Thyroid gland (tissue), 4 donors: ENCODE results near the gene STYK1. TPM values are rescaled to one million over a fixed set of nuclear protein-coding genes. Genes with fewer than 3 reads are reported as not detected.
A peak's percentile ranks its signal among the peaks of the same experiment; 100 is the strongest.
"Not testable (repeated sequence)": the region's sequence is repeated elsewhere in the genome, so short reads cannot be mapped to it uniquely, and the experiment has no call there.

ENCODE experiments used
- DNase-seq, 2 donors: peaks; one replicate each; pipeline ENCODE4 v3.0.0-alpha.2; 2019
- H3K27ac ChIP-seq, 3 donors: fragments of 200-600 bp; sonication (generic); 1 replicate in 2 of 3; 2 replicates in 1 of 3; pipeline ENCODE4 v1.5.1; 2016 to 2019; ENCODE audit warnings: mild to moderate bottlenecking in 1 of 3, moderate library complexity in 1 of 3
- H3K27me3 ChIP-seq: fragments of 200-600 bp; sonication (generic); one replicate; pipeline ENCODE4 v1.5.1; 2019
- H3K36me3 ChIP-seq, 2 donors: fragments of 200-600 bp; sonication (generic); one replicate each; pipeline ENCODE4 v1.5.1; 2016 to 2019
- H3K4me1 ChIP-seq, 2 donors: fragments of 200-600 bp; sonication (generic); one replicate each; pipeline ENCODE4 v1.5.1; 2017 to 2019
- H3K4me3 ChIP-seq, 3 donors: fragments of 200-600 bp; sonication (generic); replicated peaks in 1 of 3; 1 replicate in 2 of 3; 2 replicates in 1 of 3; pipeline ENCODE4 v1.5.1; 2016; ENCODE audit warnings: mild to moderate bottlenecking in 1 of 3
- H3K9me3 ChIP-seq: fragments of 200-600 bp; sonication (generic); one replicate; pipeline ENCODE4 v1.5.1; 2017
- POLR2A ChIP-seq, 2 donors: fragments of 450-650 bp; IDR thresholded peaks; one replicate each; pipeline ENCODE4 v1.6.1; 2017; ENCODE audit warnings: antibody characterized with exemption in 2 of 2, mild to moderate bottlenecking in 2 of 2, moderate library complexity in 1 of 2
- WGBS, 2 donors: methylation state at CpG; one replicate each; pipeline ENCODE4 v1.1.5; 2017; 5-methylcytosine and 5-hydroxymethylcytosine counted together
- intact Hi-C: fragments of 100-400 bp; cut with DNase I; formaldehyde crosslinking; loops from one replicate; pipeline ENCODE4 v1.15.1; 2023
- total RNA-seq, 4 donors: library from RNA; depleted of rRNA; stranded (reverse); fragments of >200 nt; gene quantifications; one replicate each; pipeline ENCODE4 v1.2.3, GENCODE V29; 2016
- TF ChIP-seq, protein P1 (sequence below), 6 experiments: fragments of 200-600 bp in 3 of 6; fragments of 450-650 bp in 3 of 6; sonication (generic) in 3 of 6; IDR thresholded peaks; one replicate each; pipeline ENCODE4 v1.5.1; 2016 to 2019; ENCODE audit warnings: antibody characterized with exemption in 6 of 6, mild to moderate bottlenecking in 2 of 6, inconsistent platforms in 1 of 6, moderate library complexity in 1 of 6

Gene STYK1
- total RNA-seq, 4 donors from 2014 or later, result 0.40 TPM; not detected in 3

DNA sequence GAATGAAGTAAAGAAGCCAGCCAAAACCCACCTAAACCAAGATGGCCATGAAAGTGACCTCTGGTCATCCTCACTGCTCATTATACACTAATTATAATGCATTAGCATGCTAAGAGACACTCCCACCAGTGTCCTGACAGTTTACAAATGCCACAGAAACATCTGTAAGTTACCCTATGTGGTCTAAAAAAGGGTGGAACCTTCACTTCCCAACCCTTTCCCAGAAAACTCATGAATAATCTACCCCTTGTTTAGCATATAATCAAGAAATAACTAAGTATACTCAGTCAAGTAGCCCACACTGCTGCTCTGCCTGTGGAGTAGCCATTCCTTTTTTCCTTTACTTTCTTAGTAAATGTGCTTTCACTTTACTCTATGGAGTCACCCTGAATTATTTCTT lies 19.8 kb downstream of the STYK1 start:
- no peaks in the 10 kb centered on the region for H3K36me3 ChIP-seq
- TF ChIP-seq, protein P1, sequence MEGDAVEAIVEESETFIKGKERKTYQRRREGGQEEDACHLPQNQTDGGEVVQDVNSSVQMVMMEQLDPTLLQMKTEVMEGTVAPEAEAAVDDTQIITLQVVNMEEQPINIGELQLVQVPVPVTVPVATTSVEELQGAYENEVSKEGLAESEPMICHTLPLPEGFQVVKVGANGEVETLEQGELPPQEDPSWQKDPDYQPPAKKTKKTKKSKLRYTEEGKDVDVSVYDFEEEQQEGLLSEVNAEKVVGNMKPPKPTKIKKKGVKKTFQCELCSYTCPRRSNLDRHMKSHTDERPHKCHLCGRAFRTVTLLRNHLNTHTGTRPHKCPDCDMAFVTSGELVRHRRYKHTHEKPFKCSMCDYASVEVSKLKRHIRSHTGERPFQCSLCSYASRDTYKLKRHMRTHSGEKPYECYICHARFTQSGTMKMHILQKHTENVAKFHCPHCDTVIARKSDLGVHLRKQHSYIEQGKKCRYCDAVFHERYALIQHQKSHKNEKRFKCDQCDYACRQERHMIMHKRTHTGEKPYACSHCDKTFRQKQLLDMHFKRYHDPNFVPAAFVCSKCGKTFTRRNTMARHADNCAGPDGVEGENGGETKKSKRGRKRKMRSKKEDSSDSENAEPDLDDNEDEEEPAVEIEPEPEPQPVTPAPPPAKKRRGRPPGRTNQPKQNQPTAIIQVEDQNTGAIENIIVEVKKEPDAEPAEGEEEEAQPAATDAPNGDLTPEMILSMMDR (IDR thresholded peaks at IDR 0.05), result no peak
- no peak for TF ChIP-seq POLR2A (IDR thresholded peaks at IDR 0.05)
- no peaks in the 10 kb centered on the region for H3K27me3 ChIP-seq
- intact Hi-C loops, result no loop called here
- H3K4me3 ChIP-seq, result no peak overlapping the region
- H3K9me3 ChIP-seq, result no peaks in the 10 kb centered on the region
- DNase-seq, result no peak
- no peak overlapping the region for H3K27ac ChIP-seq
- no peaks in the 10 kb centered on the region for H3K4me1 ChIP-seq

DNA sequence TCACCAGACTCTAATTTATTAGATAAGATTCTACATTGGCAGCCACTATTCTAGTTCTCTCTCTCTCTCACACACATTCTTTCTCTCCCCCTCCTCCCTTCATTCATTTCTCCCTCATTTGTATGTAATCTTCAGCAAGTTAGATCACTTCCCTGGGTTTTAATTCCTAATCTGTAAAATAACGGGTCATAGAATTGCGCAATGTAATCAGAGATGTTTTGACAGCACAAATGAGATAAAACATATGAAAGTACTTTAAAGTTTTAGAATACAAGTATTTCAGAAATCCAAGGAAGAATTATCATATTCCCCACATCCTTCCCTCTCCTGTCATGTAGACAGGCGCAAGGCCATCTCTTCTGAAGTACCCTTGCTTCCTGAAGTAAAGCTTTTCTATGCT lies 21.7 kb downstream of the STYK1 start:
- no peaks in the 10 kb centered on the region for H3K9me3 ChIP-seq
- 88 to 90% methylated on average over 3 of the region's 3 CpGs for WGBS, 2 donors
- no peak overlapping the region for H3K4me3 ChIP-seq
- no peaks in the 10 kb centered on the region for H3K4me1 ChIP-seq
- no peaks in the 10 kb centered on the region for H3K27me3 ChIP-seq
- DNase-seq, result no peak
- H3K36me3 ChIP-seq, result no peaks in the 10 kb centered on the region
- H3K27ac ChIP-seq, result no peak overlapping the region
- TF ChIP-seq POLR2A (IDR thresholded peaks at IDR 0.05), result no peak
- TF ChIP-seq, protein P1 (IDR thresholded peaks at IDR 0.05), result no peak
- intact Hi-C loops, result no loop called here

DNA sequence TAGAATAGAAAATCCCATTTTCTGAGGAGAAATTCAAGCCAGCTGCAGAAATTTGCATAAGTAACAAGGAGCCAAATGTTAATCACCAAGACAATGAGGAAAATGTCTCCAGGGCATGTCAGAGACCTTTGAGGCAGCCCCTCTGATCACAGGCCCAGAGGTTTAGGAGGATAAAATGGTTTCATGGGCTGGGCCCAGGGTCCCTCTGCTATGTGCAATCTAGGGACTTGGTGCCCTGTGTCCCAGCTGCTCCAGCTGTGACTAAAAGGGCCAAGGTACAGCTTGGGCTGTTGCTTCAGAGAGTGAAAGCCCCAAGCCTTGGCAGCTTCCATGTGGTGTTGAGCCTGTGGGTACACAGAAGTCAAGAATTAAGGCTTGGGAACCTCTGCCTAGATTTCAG lies 27.3 kb downstream of the STYK1 start:
- intact Hi-C loops, H3K4me3 ChIP-seq, H3K27ac ChIP-seq, H3K4me1 ChIP-seq, H3K36me3 ChIP-seq, H3K9me3 ChIP-seq, DNase-seq, H3K27me3 ChIP-seq: not testable (repeated sequence)

DNA sequence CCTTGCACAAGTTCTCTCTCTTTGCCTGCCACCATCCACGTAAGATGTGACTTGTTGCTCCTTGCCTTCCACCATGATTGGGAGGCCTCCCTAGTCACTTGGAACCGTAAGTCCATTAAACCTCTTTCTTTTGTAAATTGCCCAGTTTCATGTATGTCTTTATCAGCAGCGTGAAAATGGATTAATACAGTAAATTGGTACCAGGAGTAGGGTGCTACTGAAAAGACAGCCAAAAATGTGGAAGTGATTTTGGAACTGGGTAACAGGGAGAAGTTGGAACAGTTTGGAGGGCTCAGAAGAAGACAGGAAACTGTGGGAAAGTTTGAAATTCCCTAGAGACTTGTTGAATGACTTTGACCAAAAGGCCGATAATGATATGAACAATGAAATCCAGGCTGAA lies 27.9 kb downstream of the STYK1 start:
- TF ChIP-seq POLR2A (IDR thresholded peaks at IDR 0.05), result no peak
- TF ChIP-seq, protein P1 (IDR thresholded peaks at IDR 0.05), result no peak
- WGBS, 2 donors, result 45 to 46% methylated on average over 4 of the region's 4 CpGs
- Histone ChIP-seq H3K27ac (no peak overlapping the region), H3K9me3 (no peaks in the 10 kb centered on the region), H3K4me3 (no peak overlapping the region), H3K4me1 (no peaks in the 10 kb centered on the region), H3K27me3 (no peaks in the 10 kb centered on the region), H3K36me3 (no peaks in the 10 kb centered on the region)
- no peak for DNase-seq
- intact Hi-C loops, result no loop called here

DNA sequence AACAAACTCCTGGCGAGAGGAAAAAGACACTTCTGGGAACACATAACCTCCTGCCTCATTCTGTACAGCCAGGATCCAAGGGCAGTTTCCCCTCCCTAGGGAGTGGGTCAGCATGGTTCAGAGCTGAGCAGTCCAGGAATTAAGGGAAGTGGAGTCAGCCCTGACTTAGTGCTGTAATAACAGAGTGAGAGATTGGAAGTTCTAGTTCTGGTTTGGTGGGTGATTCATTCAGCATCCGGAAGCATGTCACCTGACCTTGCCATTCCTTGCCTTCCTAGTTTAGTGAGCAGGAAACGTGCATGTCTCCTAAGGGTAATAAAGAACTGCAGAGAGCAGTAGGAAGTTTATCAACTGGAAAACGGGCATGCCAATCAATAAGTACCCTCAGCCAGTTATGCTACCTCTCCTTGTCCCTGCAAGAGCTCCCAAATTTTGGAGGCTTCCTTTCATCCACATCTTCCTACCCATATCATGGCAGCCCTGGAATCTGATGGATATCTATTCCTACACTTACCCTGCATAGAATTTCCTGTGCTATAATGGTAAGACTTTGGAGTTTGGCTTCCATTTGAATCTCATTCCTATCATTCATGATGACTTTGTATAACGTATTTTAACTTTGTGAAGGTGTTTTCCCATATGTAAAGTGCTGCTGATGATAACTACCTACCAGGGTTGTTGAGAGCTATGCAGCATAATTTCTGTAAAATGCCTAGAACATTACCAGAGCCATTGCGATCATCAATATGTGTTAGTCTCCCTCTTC lies 31.9 kb downstream of the STYK1 start:
- 66 to 72% methylated on average over 6 of the region's 6 CpGs for WGBS, 2 donors
- intact Hi-C loops, result no loop called here

More for the DNA sequence above, 31.9 kb downstream of the STYK1 start:
- H3K27me3 ChIP-seq, result no peaks in the 10 kb centered on the region
- H3K4me1 ChIP-seq, result no peaks in the 10 kb centered on the region
- TF ChIP-seq, protein P1 (IDR thresholded peaks at IDR 0.05), result no peak
- no peak for TF ChIP-seq POLR2A (IDR thresholded peaks at IDR 0.05)
- no peaks in the 10 kb centered on the region for H3K36me3 ChIP-seq
- peak in 1 of 2 donors; percentile 2 for DNase-seq
- no peaks in the 10 kb centered on the region for H3K9me3 ChIP-seq
- no peak overlapping the region for H3K4me3 ChIP-seq
- no peak overlapping the region for H3K27ac ChIP-seq
